Activated T-cell treated with anti-CD3 and anti-CD28 coated beads for 1 hour (primary cell): ENCODE measurements around the gene SLC6A8.
"Not testable (repeated sequence)": the region's sequence is repeated elsewhere in the genome, so short reads cannot be mapped to it uniquely, and the experiment has no call there.

Experiments used
- DNase-seq: peaks from one replicate; pipeline ENCODE4 v3.0.0-alpha.2; 2020; ENCODE audit warnings: low read depth

SLC6A8 gene

DNA sequence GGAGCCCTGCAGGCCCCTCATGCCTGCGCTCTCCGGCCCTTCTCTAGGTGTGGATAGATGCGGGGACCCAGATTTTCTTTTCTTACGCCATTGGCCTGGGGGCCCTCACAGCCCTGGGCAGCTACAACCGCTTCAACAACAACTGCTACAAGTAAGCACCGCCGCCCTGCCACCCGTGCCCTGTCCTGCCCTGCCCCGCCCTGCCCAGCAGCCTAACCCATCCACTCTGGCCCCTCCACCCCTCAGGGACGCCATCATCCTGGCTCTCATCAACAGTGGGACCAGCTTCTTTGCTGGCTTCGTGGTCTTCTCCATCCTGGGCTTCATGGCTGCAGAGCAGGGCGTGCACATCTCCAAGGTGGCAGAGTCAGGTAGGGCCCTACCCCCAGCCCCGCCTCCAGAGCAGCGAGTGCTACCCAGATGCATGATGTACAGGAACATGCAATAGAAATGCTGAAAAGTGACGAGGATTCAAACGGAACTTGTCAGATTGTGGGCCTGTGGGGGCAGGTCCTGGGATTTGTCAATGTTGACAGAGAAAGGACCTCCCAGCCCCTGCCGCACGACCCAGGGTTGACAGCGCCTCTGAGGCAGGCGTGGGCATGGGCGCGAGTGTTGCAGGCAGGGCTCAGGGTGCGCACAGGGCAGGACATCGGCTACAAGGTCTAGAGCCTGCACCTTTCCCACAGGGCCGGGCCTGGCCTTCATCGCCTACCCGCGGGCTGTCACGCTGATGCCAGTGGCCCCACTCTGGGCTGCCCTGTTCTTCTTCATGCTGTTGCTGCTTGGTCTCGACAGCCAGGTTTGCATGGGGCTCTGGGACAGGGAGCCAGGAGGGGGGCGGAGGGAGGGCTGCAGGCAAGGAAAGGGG lies 5.7 kb downstream of the SLC6A8 start:
- DNase-seq = no peak

DNA sequence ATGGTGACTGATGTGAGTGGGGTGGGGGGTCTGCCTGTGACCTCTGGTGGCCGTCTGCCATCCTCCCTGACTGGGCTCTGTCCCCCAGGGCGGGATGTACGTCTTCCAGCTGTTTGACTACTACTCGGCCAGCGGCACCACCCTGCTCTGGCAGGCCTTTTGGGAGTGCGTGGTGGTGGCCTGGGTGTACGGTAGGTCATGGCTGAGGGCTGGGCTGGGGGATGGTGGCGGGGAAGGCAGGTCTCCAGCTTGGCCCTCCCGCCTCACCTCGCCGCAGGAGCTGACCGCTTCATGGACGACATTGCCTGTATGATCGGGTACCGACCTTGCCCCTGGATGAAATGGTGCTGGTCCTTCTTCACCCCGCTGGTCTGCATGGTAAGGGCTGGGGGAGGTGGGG lies 6.5 kb downstream of the SLC6A8 start:
- DNase-seq = not testable (repeated sequence)

- DNase-seq = no peak
These were observed 7.1 kb downstream of the SLC6A8 start for GRCh38 chrX:153694687-153695270.

- DNase-seq = no peak
These were observed 8.4 kb downstream of the SLC6A8 start for GRCh38 chrX:153696100-153696499.

DNA sequence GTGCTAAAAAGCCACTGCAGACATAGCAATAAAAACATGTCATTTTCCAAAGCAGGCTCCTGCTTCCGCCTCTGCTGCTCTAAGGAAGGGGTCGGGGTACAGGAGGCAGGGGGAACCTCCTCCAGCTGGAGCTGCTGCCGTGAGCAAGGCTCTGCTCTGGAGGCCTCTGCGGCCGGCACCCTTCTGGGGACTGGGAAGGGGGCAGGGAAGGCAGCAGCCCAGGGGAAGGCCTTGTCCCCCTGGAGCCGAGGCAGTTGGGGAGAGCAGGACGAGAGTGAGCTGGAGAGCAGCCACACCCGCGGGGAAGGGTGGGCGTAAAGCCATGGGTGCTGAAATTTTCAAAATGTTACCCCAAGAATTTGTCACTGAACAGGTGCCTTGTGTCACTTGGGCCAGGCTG lies 8.8 kb downstream of the SLC6A8 start:
- not testable (repeated sequence) for DNase-seq

DNA sequence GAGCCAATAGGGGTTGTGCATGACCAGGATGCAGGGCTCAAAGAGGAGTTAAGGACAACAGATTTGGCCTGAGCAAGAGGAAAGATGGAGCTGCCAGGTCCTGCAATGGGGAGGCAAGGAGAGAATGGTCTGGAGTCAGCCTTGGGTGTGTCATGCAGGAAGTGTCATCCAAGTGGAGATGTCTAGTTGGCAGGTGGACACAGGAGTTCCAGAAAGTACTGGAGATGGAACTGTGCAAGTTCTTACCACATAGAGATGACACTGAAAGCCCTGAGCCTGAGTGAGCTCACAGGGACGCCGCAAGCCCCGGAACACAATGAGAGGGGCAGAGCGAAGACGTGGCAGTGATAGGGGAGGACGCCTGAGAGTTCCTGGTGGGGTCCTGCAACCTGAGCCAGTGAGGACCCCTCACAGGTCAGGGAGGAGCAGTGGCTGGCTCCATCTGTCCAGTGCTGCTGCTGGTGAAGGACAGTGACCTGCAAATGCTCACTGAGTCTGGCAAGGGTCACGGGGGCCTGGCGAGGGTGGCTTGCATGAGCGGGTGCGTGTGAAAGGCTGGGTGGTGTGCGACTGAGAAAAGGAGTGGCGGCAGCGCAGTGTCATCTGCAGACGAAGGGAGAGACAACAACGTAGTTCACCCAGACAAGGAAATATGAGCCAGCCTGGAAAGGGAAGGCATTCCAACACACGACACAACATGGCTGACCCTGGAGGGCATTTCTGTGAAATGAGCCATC lies 9.4 kb downstream of the SLC6A8 start:
- DNase-seq = not testable (repeated sequence)

GRCh38 chrX:153697924-153698865 lies 10.5 kb downstream of the SLC6A8 start:
- no peak for DNase-seq

- not testable (repeated sequence) for DNase-seq
These were observed 11.6 kb downstream of the SLC6A8 start for GRCh38 chrX:153699210-153699783.

- DNase-seq = not testable (repeated sequence)
These were observed 12.2 kb downstream of the SLC6A8 start for GRCh38 chrX:153699784-153700371.

DNA sequence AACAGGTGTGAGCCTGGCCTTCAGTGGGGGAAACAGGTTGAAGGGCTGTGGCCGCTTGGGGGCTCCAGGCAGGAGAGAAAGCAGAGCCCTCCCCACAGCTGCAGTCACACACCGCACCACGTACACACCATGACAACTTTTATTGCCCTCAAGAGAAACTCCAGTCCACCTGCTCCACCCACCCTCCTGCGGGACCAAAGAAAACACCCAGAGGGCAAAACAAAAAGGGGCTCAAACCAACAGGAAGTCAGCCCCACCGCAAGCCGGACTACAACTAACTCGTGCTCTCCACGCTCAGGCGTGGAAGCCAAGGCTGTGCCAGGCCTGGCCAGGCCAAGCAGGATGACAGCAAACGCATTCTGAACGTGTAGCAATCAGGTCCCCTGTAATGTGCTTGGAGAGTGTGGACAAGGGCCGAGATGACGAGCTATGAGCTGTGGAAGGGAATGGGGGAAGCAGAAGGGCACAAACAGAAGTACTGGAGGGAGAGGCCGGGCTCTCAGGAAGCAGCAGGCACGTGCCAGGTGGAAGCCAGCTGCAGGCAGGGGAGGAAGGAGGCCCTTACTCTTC lies 12.7 kb downstream of the SLC6A8 start:
- no peak for DNase-seq

GRCh38 chrX:153700967-153701366 lies 13.2 kb downstream of the SLC6A8 start:
- no peak for DNase-seq

DNA sequence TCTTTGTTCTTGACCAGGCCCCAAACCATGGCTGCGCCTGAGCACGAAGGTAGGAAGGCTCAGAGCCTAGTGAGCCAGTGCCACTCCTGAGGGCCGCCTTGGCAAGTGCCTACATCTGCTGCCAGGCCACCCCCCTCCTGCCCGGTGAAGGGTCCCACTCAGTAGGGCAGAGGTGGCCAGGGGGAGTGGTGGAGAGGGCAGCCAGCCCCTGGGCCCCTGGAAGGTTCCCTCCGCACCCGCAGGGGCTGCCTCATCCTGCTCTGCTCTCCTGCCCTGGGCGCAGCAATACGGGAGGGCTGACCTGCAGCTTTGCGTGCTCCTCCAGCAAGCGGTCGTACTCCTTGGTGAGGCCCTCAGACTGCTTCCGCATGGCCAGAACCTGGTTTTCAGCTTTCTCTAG lies 14.0 kb downstream of the SLC6A8 start:
- no peak for DNase-seq

DNA sequence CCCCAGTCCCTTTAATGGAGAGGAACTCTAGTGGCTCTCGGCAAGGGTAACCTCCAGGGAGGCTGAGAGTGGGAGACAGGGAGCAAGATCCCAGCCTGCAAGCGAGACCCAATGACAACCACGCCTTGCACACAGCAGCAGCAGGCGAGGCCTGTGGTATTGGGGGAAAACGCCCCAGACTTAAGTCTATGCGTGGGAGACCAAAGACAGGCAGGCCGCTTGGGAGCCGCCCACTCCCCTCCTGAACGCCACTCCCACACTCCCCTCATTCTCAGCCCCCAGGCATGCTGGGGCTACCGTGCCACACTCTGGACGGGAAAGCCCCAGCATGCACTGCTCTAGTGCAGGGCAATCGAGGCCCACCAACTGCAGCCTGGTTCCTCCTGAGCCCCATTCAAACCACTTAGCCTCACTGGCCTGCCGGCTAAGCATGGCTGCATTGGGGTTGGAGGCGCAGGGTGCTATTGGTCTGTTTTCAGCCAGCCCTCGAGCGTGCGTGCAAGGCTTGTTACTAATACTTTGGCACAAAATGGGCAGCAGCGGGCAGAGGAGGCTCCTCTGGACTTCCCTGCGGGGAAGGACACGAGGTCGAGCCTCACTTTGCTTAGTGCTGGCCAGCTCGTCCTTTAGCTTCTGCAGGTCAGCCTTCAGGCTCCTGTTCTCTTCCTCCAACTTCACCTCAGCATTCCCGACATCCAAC lies 14.8 kb downstream of the SLC6A8 start:
- no peak for DNase-seq

- DNase-seq = no peak
These were observed 15.3 kb downstream of the SLC6A8 start for GRCh38 chrX:153703036-153703370.

GRCh38 chrX:153704021-153704526 lies 16.3 kb downstream of the SLC6A8 start:
- DNase-seq = no peak

DNA sequence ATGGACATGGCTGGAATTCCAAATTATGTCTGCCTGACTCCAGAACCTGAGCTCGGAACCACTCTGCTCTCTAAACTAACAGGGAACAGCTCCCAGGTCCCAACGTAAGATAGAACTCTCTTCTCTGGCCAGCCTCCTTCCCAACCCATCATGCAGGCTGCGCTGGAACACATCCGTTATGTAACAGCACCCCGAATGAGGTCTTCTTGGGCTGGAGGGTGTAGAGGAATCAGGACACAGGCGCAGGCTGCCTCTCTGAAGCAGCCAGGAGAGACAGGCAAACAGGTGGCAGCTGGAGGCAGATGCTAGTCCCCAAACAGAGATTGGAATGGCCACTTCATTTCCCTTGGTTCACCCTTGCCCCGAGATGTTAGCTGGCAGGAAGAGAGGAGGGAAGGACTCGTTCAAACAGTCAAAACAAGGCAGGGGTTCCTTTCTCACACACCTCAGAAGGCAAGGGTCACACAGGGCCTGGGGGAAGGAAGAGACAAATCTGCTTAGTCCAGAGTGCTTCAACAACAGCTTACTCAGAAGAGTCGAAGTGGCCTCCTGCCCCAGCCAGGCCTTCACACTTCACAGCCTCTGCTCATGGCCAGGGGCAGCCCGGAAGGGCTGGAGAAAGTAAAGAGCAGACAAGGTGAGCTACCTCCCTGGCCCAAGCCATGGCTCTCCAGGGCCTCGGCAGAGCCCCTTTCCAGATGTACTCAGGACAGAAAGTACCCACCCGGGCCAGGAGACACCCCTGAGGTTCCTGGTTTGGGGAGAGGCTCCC lies 17.1 kb downstream of the SLC6A8 start:
- not testable (repeated sequence) for DNase-seq

DNA sequence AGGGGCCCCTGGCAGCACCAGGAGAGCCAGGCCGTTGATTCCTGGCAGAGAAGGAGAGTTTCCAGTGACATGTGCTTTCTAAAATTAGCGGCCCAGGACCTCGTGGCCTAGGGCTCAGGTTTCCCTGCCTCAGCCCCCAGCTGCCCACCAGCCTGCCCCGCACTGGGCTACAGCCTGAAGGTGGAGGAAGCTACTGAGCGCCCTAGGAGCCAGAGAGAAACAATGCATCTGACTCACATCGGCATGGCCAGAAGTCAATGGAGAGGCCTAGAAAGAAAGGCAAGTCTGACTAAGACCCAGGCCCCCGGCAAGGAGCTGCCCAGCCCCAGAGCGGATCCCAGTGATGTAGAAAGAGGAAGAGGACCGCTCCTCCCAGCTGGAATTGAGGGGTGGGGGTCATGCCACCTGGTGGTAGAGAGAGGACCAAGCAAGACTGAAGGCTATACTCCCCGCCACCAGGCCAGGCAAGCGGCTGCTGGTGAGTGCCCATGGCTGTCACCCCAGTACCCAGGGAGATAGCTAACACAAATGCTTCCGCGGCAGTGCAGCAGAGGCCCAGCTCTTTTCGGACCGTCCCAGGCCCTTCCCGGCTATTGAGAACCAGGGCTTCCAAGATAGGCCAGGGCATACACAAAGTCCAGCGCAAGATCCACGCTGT lies 17.8 kb downstream of the SLC6A8 start:
- DNase-seq = not testable (repeated sequence)

GRCh38 chrX:153706799-153707198 lies 19.1 kb downstream of the SLC6A8 start:
- DNase-seq = no peak

DNA sequence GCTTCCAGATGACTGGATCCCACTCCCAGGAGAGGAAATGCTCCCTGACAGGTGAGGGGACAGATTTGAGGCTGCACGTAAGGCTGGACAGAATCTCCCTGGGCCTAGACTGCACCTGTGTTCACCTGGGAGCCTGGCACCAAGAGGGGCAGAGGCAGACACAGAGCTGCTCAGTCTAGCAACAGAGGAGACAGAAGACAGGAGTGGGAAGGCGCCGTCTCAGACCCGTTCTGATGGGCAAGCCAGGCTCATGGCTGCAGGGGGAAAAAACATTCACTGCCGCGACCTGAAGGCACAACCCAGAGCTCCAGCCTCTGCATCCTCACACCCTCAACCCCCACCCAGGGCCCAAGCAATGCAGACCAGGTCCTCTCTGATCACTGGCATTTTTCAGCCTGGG lies 19.7 kb downstream of the SLC6A8 start:
- DNase-seq = no peak
